ENCODE measurements around the gene SERINC3. TPM values are rescaled to one million over a fixed set of nuclear protein-coding genes. Genes with fewer than 3 reads are reported as not detected.
A peak's percentile ranks its signal among the peaks of the same experiment; 100 is the strongest.

SERINC3 gene
- total and polyA plus RNA-seq, 2 of the 13 experiments (the other 11 are each of a cell fraction or from before 2014, with no cell fraction given), result 82.0 to 226 TPM

DNA sequence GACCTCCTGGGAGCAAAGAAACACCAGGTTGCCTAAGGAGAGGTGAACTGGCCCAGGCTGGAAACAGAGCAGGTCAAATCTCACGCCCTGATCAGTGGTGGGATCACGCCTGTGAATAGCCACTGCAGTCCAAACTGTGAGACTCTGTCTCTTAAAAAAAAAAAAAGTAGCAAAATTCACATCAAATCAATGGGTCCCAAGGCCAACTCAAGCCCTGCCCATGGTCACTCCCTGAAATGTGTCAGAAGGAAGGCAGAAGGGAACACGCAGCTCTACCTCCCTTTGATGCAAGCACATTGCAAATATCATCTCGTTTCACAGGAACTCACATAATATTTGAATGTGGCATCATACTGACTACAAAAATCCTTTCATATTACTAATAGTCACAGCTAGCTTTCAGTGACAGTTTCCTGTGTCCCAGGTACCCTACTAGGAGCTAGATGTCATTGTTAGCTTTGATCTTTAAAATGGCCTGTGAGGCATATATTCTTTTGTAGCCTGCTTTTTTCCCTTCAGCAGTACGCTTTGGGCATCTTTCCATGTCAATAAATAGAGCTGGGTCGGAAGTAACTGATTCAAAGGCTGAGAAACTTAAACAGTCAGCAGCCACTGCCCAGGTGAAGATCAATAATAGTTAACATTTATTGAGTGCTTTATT lies 60.6 kb downstream of the SERINC3 start (continued):
- TF ChIP-seq ZBTB40 (IDR thresholded peaks at IDR 0.05), result no peak
- no peak; the same call in 1 of the 2 replicates for TF ChIP-seq ZBTB40 (CRISPR knock-in tag; IDR thresholded peaks at IDR 0.05)
- TF ChIP-seq POLR2G (IDR thresholded peaks at IDR 0.05; ENCODE audit: low read depth, low read length), result no peak
- TF ChIP-seq FOXK1 (CRISPR knock-in tag; IDR thresholded peaks at IDR 0.05; ENCODE audit: borderline replicate concordance, low read depth), result 0 out of 2 replicates have a peak, but pooled peaks have one; percentile 7
- TF ChIP-seq, protein P1, sequence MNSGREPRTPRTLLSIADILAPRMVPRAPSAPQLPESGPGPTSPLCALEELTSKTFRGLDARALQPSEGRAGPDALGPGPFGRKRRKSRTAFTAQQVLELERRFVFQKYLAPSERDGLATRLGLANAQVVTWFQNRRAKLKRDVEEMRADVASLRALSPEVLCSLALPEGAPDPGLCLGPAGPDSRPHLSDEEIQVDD (CRISPR knock-in tag; IDR thresholded peaks at IDR 0.05; ENCODE audit: borderline replicate concordance), result no peak
- TF ChIP-seq, protein P2, sequence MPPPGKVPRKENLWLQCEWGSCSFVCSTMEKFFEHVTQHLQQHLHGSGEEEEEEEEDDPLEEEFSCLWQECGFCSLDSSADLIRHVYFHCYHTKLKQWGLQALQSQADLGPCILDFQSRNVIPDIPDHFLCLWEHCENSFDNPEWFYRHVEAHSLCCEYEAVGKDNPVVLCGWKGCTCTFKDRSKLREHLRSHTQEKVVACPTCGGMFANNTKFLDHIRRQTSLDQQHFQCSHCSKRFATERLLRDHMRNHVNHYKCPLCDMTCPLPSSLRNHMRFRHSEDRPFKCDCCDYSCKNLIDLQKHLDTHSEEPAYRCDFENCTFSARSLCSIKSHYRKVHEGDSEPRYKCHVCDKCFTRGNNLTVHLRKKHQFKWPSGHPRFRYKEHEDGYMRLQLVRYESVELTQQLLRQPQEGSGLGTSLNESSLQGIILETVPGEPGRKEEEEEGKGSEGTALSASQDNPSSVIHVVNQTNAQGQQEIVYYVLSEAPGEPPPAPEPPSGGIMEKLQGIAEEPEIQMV (CRISPR knock-in tag; IDR thresholded peaks at IDR 0.05; ENCODE audit: low read depth), result no peak
- no peak for TF ChIP-seq KLF12 (CRISPR knock-in tag; IDR thresholded peaks at IDR 0.05; ENCODE audit: borderline replicate concordance)
- TF ChIP-seq, protein P3, sequence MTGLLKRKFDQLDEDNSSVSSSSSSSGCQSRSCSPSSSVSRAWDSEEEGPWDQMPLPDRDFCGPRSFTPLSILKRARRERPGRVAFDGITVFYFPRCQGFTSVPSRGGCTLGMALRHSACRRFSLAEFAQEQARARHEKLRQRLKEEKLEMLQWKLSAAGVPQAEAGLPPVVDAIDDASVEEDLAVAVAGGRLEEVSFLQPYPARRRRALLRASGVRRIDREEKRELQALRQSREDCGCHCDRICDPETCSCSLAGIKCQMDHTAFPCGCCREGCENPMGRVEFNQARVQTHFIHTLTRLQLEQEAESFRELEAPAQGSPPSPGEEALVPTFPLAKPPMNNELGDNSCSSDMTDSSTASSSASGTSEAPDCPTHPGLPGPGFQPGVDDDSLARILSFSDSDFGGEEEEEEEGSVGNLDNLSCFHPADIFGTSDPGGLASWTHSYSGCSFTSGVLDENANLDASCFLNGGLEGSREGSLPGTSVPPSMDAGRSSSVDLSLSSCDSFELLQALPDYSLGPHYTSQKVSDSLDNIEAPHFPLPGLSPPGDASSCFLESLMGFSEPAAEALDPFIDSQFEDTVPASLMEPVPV (CRISPR knock-in tag; IDR thresholded peaks at IDR 0.05), result no peak
- TF ChIP-seq XBP1 (CRISPR knock-in tag; IDR thresholded peaks at IDR 0.05), result no peak
- TF ChIP-seq, protein P4, sequence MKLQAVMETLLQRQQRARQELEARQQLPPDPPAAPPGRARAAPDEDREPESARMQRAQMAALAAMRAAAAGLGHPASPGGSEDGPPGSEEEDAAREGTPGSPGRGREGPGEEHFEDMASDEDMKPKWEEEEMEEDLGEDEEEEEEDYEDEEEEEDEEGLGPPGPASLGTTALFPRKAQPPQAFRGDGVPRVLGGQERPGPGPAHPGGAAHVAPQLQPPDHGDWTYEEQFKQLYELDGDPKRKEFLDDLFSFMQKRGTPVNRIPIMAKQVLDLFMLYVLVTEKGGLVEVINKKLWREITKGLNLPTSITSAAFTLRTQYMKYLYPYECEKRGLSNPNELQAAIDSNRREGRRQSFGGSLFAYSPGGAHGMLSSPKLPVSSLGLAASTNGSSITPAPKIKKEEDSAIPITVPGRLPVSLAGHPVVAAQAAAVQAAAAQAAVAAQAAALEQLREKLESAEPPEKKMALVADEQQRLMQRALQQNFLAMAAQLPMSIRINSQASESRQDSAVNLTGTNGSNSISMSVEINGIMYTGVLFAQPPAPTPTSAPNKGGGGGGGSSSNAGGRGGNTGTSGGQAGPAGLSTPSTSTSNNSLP (IDR thresholded peaks at IDR 0.05; ENCODE audit: low read depth, low read length), result no peak; the same call in 1 of the 2 replicates
- TF ChIP-seq NFE2 (CRISPR knock-in tag; IDR thresholded peaks at IDR 0.05), result no peak
- no peak for TF ChIP-seq E2F1 (CRISPR knock-in tag; IDR thresholded peaks at IDR 0.05)
- TF ChIP-seq JDP2 (CRISPR knock-in tag; IDR thresholded peaks at IDR 0.05; ENCODE audit: borderline replicate concordance), result no peak
